ENCODE data around the gene EML6. TPM values are rescaled to one million over a fixed set of nuclear protein-coding genes. Genes with fewer than 3 reads are reported as not detected.

Gene EML6
- total RNA-seq, 1 experiment from 2014 or later: 6.6 TPM

DNA sequence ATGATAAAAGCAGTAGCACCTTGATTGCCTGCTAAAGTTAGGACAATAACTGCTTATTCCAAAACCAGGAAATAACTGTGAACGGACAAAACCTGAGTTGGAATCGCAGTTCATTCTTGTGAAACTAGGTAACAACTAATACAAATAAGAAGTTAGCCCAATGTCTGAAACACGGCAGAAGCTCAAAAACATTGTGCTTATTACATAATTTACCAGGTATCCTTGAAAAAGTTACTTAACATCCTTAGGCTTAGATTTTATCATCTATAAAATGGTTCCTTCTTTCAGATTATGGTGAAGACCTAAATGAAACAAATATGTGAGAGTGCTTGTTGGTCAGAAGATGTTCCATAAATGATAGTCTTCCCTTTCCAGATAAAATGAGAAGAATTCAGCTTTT is 294.4 kb downstream of the EML6 start:
- intact Hi-C loops (cut with micrococcal nuclease): loop anchor here (10.0 kb wide), 1 partner anchor 353 kb away; no protein-coding TSS in a partner anchor
- TF ChIP-seq ZBTB33 (IDR thresholded peaks at IDR 0.05; ENCODE audit: extremely low read depth, insufficient replicate concordance, low read length) (no peak), RAD21 (IDR thresholded peaks at IDR 0.05; ENCODE audit: low read depth) (no peak), EZH2phosphoT487 (IDR thresholded peaks at IDR 0.05; ENCODE audit: borderline replicate concordance) (no peak), SP1 (IDR thresholded peaks at IDR 0.05; ENCODE audit: low read depth) (no peak), JUND (IDR thresholded peaks at IDR 0.05) (no peak), SRF (IDR thresholded peaks at IDR 0.05; ENCODE audit: low read depth) (no peak), YY1 (IDR thresholded peaks at IDR 0.05; ENCODE audit: extremely low read depth, insufficient replicate concordance, low read depth, low read length) (no peak), ZFX (IDR thresholded peaks at IDR 0.05) (no peak), MAX (IDR thresholded peaks at IDR 0.05) (no peak), CBX3 (IDR thresholded peaks at IDR 0.05; ENCODE audit: low read depth) (no peak), EGR1 (IDR thresholded peaks at IDR 0.05; ENCODE audit: low read depth) (no peak), EZH2 (IDR thresholded peaks at IDR 0.05) (no peak)
- H3K9me3 ChIP-seq (ENCODE audit: control insufficient read depth in 1 of 2, insufficient read depth in 1 of 2, low read depth in 1 of 2, low read length in 2 of 2): no peaks in the 10 kb centered on the region
- RAD21 ChIA-PET (ENCODE audit: low non-redundant PET in 1 of 2, low total read pairs in 2 of 2, uncharacterized antibody in 2 of 2, unreplicated experiment in 2 of 2): no interaction called here
- H3K27ac ChIP-seq (ENCODE audit: low read depth, low read length): no peak overlapping the region
- H3K4me1 ChIP-seq (ENCODE audit: control insufficient read depth in 1 of 2, insufficient read depth in 2 of 2, low read length in 2 of 2): peaks cover 21 to 53% of the 10 kb centered on the region in 2 experiments
- DNase-seq (ENCODE audit: low read depth, low spot score): no peak
- no peak overlapping the region for H3K4me2 ChIP-seq (ENCODE audit: low read length)
- H2AFZ ChIP-seq (ENCODE audit: low read depth, low read length, poor library complexity, severe bottlenecking): no peak overlapping the region
- peaks cover 54% of the 10 kb centered on the region; the same call in 1 of the 2 replicates for H4K20me1 ChIP-seq (ENCODE audit: insufficient read depth)
- H3K4me3 ChIP-seq (replicated peaks in 1 of 2; ENCODE audit: low read depth in 1 of 2, low read length in 2 of 2): no peak overlapping the region
- POLR2A ChIA-PET: no interaction called here
- H3K36me3 ChIP-seq (ENCODE audit: control insufficient read depth in 1 of 2, insufficient read depth in 2 of 2, low read length in 2 of 2): peaks cover 0 to 9% of the 10 kb centered on the region in 2 experiments; a peak in 1 of 4 replicates
- H3K9ac ChIP-seq (ENCODE audit: low read length): no peak overlapping the region
- no peaks in the 10 kb centered on the region for H3K9me2 ChIP-seq (ENCODE audit: insufficient read depth)
- no peaks in the 10 kb centered on the region for H3K27me3 ChIP-seq (ENCODE audit: insufficient read depth, low read length)
- ATAC-seq: no peak
- BruUV-seq (replicated peaks): no TSS peak
- H3K79me2 ChIP-seq (ENCODE audit: insufficient read depth, low read length): peaks cover 100% of the 10 kb centered on the region
- CTCF ChIA-PET: no interaction called here

All from HCT116 (cell line).